Astrocyte of the cerebellum (primary cell): Measurements from ENCODE around the gene EIF3J.

Source experiments
- DNase-seq: peaks from one replicate; pipeline ENCODE4 v3.0.0-alpha.2; 2011; ENCODE audit warnings: low read depth
- H3K4me3 ChIP-seq: 2 replicates; pipeline ENCODE4 v1.5.1; 2011; ENCODE audit warnings: mild to moderate bottlenecking, low read depth, low read length, moderate library complexity
- CTCF ChIP-seq: IDR thresholded peaks from 2 replicates; pipeline ENCODE4 v1.5.1; 2012; ENCODE audit warnings: low read length, low read depth, moderate library complexity, mild to moderate bottlenecking; ENCODE audit errors: missing control alignments
- in situ Hi-C: cut with HindIII; loops from 2 replicates; pipeline ENCODE4 v1.10.0; 2017; ENCODE audit warnings: low sequenced_read_pairs

EIF3J gene

GRCh38 chr15:44536962-44537734 lies at the start of gene EIF3J:
TSS of gene EIF3J (plus strand) at chr15:44537147. CDS start at chr15:44537195, 48 bp downstream.
- H3K4me3 ChIP-seq = peak within 1 kb of the TSS; percentile 82
- no peak for TF ChIP-seq CTCF
- peak; percentile 94 for DNase-seq
- in situ Hi-C loops = no loop called here

- peak; percentile 72 for DNase-seq
- TF ChIP-seq CTCF = no peak
- in situ Hi-C loops = loop anchor here (25.0 kb wide), 2 partner anchors 252 to 577 kb away; no protein-coding TSS in a partner anchor
- H3K4me3 ChIP-seq = no peak overlapping the region
Observed at GRCh38 chr15:44489464-44489863, 47.5 kb upstream of the EIF3J start.

- no peak for DNase-seq
- no peak overlapping the region for H3K4me3 ChIP-seq
- TF ChIP-seq CTCF = no peak
- in situ Hi-C loops = loop anchor here (25.0 kb wide), 2 partner anchors 253 to 578 kb away; no protein-coding TSS in a partner anchor
Observed at GRCh38 chr15:44490622-44491021, 46.3 kb upstream of the EIF3J start.

GRCh38 chr15:44492040-44492439 lies 44.9 kb upstream of the EIF3J start:
- no peak for DNase-seq
- in situ Hi-C loops = loop anchor here (25.0 kb wide), 2 partner anchors 255 to 580 kb away; no protein-coding TSS in a partner anchor
- no peak for TF ChIP-seq CTCF
- no peak overlapping the region for H3K4me3 ChIP-seq

GRCh38 chr15:44492672-44493071 lies 44.3 kb upstream of the EIF3J start:
- in situ Hi-C loops = loop anchor here (25.0 kb wide), 2 partner anchors 255 to 580 kb away; no protein-coding TSS in a partner anchor
- TF ChIP-seq CTCF = no peak
- no peak for DNase-seq
- H3K4me3 ChIP-seq = no peak overlapping the region

- in situ Hi-C loops = loop anchor here (25.0 kb wide), 2 partner anchors 258 to 583 kb away; no protein-coding TSS in a partner anchor
- DNase-seq = no peak
- TF ChIP-seq CTCF = no peak
- H3K4me3 ChIP-seq = no peak overlapping the region
Observed at GRCh38 chr15:44495562-44495961, 41.4 kb upstream of the EIF3J start.
